GM21737 (cell line): ENCODE results near the gene TES.
"Not testable (repeated sequence)": the region's sequence is repeated elsewhere in the genome, so short reads cannot be mapped to it uniquely, and the experiment has no call there.

Experiments used
- ATAC-seq: cut with Tn5 transposase; IDR thresholded peaks from one replicate; pipeline ENCODE4 v1.9.1; 2021; ENCODE audit warnings: mild to moderate bottlenecking, moderate library complexity; ENCODE audit not compliant: unreplicated experiment

The TES gene

DNA sequence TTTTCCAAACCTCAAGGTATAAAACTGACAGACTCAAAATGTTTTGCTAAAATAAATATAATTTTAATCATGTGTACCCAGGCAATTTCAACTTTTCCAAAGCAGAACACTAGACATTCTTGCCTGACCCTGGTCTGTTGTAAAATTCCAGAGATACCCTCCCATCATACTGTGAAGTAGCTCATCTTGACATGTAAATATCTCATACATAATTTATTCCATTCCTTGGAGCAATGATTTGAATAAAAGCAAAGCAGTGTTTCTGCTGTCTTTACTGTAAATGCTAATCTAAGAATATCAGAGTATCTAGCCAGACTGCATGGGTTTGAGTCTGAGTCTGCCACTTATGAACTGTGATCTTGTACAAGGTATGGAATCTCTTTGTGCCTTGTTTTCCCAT lies 68.9 kb downstream of the TES start:
- ATAC-seq = no peak

DNA sequence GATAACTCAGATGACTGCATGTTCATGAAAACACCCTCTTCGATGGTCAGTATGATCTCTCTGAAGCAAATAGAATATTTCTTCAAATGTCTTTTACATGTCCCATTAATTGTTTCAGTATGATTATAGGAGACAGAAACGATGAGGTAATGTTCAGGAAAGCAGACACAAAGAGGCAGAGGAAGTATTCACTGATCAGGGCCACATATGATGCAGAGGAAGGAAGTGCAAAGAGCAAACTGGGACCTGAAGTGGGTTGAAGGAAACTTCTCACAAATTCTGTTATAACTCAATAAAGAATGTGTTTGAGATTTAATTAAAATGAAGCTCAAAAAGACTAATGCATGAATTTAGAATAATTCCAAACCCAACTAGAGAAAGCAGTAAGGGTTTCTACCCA lies 70.5 kb downstream of the TES start:
- no peak for ATAC-seq

DNA sequence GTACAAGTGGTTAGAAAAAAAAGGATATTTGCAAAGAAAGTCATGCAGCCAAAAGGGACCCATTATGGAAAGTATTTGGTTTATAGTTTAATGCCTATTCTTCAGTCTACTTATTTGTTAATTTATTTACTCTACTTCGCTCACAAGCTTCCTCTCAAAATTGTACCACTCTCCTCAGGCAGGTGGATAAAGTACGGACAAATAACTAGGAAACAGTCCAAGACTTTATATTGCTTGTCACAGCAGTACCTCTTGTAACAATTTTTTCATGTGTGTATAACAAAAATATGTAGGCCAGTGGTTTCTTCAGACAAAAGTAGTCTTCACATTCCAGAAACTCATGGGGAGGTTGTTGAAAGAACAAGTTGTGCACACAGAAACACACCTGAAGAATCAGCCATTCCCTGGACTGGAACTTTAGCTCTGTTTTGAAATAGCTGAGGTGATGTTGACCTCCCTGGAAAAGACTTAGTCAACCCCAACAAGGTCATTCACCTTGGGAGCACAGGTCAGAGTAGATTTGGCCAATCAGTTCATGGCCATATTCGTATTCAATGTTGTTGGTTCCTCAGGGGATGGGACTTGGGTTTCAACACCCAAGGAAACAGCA lies 73.4 kb downstream of the TES start:
- no peak for ATAC-seq

DNA sequence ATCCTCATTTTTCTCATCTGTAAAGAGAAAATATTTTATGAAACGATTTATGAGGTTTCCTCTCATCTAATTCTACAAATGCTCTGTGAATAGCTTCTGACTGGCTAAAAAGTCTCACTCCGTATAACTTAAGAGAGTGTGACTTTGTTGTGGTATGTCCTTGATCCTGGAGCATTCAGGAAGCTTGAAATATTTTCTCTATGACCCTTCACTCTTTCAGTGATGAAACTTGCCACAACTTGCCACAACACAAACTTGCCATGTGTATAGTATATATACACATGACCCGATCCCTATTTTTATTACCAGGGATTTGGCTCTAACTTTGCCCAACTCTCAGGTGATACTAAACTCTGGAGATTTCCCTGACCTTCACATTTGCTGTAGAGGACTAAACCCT lies 74.1 kb downstream of the TES start:
- no peak for ATAC-seq

DNA sequence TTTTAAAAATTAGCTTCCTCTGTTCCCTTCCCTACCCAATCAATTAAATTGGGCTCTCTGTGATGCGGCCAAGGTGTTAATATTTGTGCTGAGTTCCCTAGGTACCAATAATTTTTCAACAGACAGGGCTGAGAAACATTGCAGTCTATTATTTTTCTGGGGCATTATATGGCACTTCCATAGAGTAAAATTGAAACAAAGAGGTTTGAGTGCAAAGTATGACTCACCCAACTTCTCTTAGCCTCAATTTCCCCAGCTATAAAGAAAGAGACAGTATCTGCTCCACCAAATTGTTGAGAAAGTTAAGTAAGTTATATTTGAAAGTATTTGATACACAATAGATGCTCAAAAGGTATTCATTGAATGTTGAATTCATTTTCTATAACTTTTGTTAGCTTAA lies 74.9 kb downstream of the TES start:
- ATAC-seq = no peak

DNA sequence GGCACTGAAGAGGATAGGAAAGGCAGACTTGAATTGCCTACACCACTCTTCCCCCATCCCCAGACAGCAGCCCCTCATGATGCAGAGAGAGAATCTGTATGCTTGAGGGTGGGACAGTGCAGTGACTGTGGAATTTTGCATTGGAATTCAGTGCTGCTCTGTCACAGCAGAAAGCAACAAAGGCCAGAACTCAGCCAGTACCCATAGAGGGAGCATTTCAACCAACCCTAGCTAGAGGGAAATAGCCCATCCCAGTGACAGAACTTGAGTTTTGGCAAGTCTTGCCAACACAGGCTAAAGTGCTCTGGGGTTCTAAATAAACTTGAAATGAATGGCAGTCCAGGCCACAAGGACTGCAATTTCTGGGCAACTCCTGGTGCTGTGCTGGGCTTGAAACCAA lies 80.4 kb downstream of the TES start:
- no peak for ATAC-seq

DNA sequence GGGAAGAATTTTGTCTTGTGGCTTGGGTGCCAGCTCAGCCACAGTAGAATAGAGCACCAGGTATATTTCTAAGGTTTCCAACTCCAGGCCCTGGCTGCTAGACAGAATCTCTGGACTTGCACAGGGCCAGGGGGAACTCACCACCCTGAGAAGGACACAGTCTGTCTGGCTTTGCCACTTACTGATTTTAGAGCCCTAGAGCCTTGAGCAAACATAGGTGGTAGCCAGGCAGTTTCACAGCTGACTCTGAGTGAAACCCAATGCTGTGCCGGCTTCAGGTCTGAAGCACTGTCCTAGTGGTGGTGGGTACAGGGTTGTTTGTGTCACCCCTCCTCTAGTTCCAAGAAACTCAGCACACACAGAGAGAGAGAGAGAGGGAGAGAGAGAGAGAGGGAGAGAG lies 81.6 kb downstream of the TES start:
- ATAC-seq = no peak

DNA sequence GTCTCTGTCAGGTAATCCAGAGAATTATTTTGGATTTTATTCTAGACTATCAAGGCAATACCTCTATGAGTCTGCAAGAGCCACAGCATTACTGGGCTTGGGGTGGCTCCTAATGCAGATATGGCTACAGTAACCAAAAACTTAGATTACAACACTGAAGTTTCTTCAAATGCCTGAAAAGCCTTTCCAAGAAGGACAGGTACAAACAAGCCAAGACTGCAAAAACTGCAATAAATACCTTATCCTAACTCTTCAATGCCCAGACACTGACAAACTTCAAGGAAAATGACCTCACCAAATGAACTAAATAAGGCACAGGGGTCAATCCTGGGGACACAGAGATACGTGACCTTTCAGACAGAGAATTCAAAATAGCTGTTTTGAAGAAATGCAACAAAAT lies 82.0 kb downstream of the TES start:
- ATAC-seq = no peak

DNA sequence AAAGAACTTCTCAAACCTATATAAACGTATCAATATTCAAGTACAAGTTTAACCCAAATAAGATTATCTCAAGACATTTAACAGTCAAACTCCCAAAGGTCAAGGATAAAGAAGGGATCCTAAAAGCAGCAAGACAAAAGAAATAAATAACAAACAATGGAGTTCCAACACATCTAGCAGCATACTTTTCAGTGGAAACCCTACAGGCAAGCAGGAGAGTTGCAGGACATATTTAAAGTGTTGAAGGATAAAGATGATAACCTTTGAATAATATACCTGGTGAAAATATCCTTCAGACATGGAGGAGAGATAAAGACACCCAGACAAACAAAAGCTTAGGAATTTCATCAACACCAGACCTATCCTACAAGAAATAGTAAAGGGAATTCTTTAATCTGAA lies 82.8 kb downstream of the TES start:
- ATAC-seq = no peak

DNA sequence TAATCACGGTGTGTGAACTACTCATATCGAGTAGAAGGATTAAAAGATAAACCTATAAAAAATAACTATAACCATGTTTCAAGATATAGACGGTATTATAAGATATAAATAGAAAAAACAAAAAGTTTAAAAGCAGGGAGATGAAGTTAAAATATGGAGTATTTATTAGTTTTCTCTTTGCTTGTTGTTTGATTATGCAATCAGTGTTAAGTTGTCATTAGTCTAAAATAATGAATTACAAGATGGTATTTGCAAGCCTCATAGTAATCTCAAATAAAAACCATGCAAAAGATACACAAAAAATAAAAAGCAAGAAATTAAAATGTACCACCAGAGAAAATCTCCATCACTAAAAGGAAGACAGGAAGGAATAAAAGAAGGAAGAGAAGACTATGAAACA lies 83.3 kb downstream of the TES start:
- ATAC-seq = no peak

DNA sequence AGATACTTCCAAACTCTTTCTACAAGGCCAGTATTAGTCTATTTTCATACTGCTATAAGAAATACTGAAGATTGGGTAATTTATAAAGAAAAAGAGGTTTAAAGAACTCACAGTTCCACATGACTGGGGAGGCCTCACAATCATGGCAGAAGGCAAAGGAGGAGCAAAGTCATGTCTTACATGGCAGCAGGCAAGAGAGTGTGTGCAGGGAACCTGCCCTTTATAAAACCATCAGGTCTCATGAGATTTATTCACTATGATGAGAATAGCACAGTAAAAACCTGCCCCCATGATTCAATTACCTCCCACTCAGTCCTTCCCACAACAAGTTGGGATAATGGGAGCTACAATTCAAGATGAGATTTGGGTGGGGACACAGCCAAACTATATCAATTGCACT lies 85.6 kb downstream of the TES start:
- ATAC-seq = not testable (repeated sequence)

DNA sequence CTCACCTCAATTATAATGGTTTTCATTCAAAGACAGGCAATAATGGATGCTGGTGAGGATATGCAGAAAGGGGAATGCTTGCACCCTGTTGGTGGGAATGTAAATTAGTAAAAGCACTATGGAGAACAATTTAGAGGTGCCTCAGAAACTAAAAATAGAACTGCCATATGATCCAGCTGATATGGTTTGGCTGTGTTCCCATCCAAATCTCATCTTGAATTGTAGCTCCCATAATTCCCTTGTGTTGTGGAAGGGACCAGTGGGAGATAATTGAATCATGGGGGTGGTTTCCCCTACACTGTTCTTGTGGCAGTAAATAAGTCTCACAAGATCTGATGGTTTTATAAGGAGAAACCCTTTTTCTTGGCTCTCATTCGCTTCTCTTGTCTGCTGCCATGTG lies 87.7 kb downstream of the TES start:
- ATAC-seq = no peak

DNA sequence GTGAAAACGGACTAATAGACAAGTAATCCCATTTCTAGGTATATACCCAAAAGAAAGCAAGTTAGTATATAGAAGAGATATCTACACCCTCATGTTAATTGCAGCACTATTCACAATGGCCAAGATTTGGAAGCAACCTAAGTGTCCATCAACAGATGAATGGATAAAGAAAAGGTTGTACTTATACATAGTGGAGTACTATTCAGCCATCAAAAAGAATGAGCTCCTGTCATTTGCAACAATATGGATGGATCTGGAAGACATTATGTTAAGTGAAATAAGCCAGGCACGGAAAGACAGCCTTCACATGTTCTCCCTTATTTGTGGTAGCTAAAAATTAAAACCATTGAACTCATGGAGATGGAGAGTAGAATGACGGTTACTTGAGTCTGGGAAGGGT lies 88.2 kb downstream of the TES start:
- ATAC-seq = no peak

DNA sequence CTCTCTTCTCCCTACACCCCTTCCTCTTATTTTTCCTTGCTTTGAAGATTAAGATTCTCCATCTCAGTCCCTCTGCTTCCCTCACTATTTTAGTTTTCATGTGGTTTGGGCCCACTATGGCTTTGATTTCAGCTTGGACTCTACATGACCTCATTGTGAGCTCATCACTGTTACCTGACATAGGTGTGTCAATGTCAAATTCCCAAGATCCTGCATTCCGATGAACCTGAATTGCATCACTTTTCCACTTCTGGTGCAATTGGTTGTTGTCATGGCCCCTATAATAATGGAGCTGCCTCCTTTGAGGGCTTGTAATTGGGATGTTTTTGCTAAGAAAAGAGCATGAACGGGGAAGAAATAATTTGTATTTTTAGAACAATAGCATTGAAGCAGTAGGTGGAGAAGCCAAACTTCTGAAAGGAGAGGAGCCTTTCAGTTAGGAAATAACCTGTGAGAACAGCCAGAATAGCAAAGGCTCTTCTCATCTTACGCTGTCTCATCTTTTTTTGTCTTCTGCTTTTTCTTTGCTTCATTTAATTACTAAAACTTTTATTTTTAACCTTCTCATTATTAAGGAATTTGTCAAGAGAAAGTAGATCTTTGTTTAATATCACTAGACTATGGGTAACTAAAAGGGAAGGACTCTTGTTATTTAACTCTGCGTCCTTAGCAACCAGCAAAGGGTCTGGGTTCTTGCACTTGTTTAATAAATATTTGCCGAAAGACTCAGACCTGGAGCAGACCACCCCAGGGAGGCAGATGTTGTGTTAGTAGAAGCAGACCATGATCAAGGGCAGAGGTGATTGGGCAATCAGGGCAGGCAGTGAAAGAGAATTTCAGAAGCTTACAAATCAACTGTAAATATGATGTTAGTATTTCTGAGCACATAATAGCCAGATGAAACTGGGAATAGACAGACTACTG lies 95.4 kb downstream of the TES start:
- ATAC-seq = no peak

DNA sequence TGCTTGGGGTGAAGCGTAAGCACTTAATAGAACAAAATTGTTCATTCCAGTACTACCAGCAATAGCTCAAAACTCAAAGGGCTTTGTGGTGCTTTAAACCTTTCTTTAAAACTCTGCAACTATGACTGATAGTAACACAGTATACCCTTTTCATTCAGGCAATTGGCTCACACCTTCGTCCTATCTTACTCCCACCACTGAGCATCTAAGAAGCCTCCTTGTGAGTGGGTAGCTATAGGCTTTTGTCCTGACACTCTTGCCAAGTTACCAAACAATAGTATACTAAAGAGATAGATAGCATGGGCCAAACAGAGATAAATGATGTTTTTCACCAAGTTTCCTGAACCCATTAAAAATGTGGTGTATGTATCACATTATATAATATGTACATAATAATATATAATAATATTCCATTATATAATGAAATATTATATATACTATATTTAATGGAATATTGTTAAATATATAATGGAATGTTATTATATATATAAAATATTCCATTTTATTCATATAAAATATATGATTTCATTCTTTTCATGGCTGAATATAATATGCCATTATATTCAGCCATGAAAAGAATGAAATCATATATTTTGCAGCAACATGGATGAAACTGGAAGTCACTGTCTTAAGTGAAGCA lies 96.2 kb downstream of the TES start:
- no peak for ATAC-seq

DNA sequence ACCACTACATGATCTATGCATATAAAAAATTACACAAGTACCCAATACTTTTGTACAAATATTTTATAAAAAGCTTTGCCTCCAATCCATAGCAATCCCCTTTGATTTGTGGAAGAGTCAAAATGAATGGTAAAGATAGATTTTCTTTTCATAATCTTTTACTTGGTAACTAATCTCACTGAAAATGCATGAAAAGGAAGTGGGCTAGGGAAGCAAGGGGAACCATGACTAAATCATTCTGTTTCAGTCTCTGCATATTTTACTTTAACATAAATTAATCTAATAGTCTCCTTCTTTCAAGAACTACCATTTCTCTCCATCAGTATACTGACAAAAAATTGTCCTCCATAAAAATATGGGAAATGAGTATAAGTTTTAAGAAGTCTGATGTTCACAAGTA lies 96.9 kb downstream of the TES start:
- no peak for ATAC-seq
